Lower lobe of right lung (tissue), 2 donors: Measurements from ENCODE around the gene ADAM10. TPM values are rescaled to one million over a fixed set of nuclear protein-coding genes. Genes with fewer than 3 reads are reported as not detected.

Source experiments
- ATAC-seq, 2 donors: fragments of 200-7000 bp; cut with Tn5 transposase; one replicate each; pipeline ENCODE4 v1.9.1; 2020 to 2022; ENCODE audit warnings: mild to moderate bottlenecking in 2 of 2, moderate library complexity in 2 of 2
- DNase-seq: peaks from one replicate; pipeline ENCODE4 v3.0.0-alpha.2; 2020
- H3K27ac ChIP-seq: fragments of 200-600 bp; one replicate; pipeline ENCODE4 v1.8.0; 2022
- H3K27me3 ChIP-seq: fragments of 200-600 bp; one replicate; pipeline ENCODE4 v1.8.0; 2022; ENCODE audit warnings: low read depth
- H3K36me3 ChIP-seq: fragments of 200-600 bp; one replicate; pipeline ENCODE4 v1.8.0; 2022; ENCODE audit warnings: mild to moderate bottlenecking
- H3K4me1 ChIP-seq: fragments of 200-600 bp; one replicate; pipeline ENCODE4 v1.8.0; 2022
- H3K4me3 ChIP-seq: fragments of 200-600 bp; one replicate; pipeline ENCODE4 v1.8.0; 2022; ENCODE audit warnings: mild to moderate bottlenecking
- H3K9me3 ChIP-seq: fragments of 200-600 bp; one replicate; pipeline ENCODE4 v1.8.0; 2022
- intact Hi-C: fragments of 100-400 bp; cut with DNase I; formaldehyde crosslinking; loops from one replicate; pipeline ENCODE4 v1.11.0; 2022
- total RNA-seq: library from RNA; stranded (reverse); fragmentation: NEBNext Ultra II Directional; extraction: Animal tissue kit (Norgen Biotek cat#: 25700); gene quantifications from one replicate; pipeline ENCODE4 v1.2.1, GENCODE V29; 2021
- TF ChIP-seq, protein P1 (sequence below): fragments of 200-600 bp; IDR thresholded peaks from one replicate; pipeline ENCODE4 v1.8.0; 2022; ENCODE audit warnings: antibody characterized with exemption, mild to moderate bottlenecking
- donor health status: DM: no; HTN: yes; CAD: no; lungs with severe emphysema.

ADAM10 gene
- total RNA-seq, 1 donor from 2014 or later, result 166 TPM

GRCh38 chr15:58589047-58589446 lies 160.5 kb downstream of the ADAM10 start:
- no peak overlapping the region for H3K27ac ChIP-seq
- TF ChIP-seq, protein P1, sequence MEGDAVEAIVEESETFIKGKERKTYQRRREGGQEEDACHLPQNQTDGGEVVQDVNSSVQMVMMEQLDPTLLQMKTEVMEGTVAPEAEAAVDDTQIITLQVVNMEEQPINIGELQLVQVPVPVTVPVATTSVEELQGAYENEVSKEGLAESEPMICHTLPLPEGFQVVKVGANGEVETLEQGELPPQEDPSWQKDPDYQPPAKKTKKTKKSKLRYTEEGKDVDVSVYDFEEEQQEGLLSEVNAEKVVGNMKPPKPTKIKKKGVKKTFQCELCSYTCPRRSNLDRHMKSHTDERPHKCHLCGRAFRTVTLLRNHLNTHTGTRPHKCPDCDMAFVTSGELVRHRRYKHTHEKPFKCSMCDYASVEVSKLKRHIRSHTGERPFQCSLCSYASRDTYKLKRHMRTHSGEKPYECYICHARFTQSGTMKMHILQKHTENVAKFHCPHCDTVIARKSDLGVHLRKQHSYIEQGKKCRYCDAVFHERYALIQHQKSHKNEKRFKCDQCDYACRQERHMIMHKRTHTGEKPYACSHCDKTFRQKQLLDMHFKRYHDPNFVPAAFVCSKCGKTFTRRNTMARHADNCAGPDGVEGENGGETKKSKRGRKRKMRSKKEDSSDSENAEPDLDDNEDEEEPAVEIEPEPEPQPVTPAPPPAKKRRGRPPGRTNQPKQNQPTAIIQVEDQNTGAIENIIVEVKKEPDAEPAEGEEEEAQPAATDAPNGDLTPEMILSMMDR, result no peak
- no peak overlapping the region for H3K4me3 ChIP-seq
- no peaks in the 10 kb centered on the region for H3K36me3 ChIP-seq
- intact Hi-C loops, result no loop called here
- H3K27me3 ChIP-seq, result no peaks in the 10 kb centered on the region
- no peaks in the 10 kb centered on the region for H3K9me3 ChIP-seq
- ATAC-seq (no peak), DNase-seq (no peak)
- peaks cover 6% of the 10 kb centered on the region for H3K4me1 ChIP-seq

- intact Hi-C loops, result no loop called here
- TF ChIP-seq, protein P1, result no peak
- Histone ChIP-seq H3K27ac (no peak overlapping the region), H3K27me3 (no peaks in the 10 kb centered on the region), H3K36me3 (no peaks in the 10 kb centered on the region), H3K4me1 (peaks cover 6% of the 10 kb centered on the region), H3K4me3 (no peak overlapping the region), H3K9me3 (no peaks in the 10 kb centered on the region)
- ATAC-seq, result no peak
- no peak for DNase-seq
Measured at GRCh38 chr15:58588096-58588495, 161.4 kb downstream of the ADAM10 start.

GRCh38 chr15:58587486-58587885 lies 162.0 kb downstream of the ADAM10 start:
- intact Hi-C loops, result no loop called here
- H3K9me3 ChIP-seq, result no peaks in the 10 kb centered on the region

DNA sequence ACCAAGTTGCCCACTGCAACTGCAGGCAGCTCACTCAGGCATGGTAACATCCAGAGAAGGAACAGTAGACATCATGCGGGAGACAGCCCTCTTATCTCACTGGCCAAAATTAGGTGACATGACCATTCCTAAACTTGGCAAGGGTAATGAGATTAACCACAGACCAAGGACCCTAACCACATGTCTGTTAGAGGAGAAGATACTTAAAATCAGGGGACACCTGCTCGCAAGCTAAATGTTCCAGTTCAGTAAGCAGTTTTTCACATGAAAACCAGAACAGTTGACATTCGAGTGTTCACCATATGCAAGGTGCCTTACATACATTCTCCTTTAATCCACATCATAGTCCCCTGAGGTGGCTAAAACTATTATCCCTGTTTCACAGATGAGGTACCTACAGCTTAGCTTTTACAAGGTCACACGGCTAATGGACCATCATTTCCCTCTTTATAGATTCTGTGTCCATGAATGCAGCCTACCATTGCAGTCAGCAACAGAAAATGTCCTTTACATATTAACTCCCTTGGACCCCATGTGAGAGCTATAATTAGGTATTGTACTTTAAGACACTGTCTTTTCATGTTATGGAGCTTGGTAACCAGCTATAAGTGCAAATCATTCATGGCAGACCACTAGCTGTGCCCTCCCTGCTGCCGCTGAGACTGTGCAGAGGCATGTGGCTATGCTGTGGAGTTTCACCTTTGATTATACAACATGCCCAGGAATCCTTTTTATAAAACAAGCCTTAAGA lies 163.6 kb downstream of the ADAM10 start:
- H3K36me3 ChIP-seq, result no peaks in the 10 kb centered on the region
- no peaks in the 10 kb centered on the region for H3K9me3 ChIP-seq
- H3K4me3 ChIP-seq, result no peak overlapping the region
- ATAC-seq, result no peak
- H3K27ac ChIP-seq, result no peak overlapping the region
- TF ChIP-seq, protein P1, result no peak
- H3K27me3 ChIP-seq, result no peaks in the 10 kb centered on the region
- no peak for DNase-seq
- H3K4me1 ChIP-seq, result peaks cover 6% of the 10 kb centered on the region
- intact Hi-C loops, result no loop called here

More at GRCh38 chr15:58587486-58587885, 162.0 kb downstream of the ADAM10 start:
- Histone ChIP-seq H3K27me3 (no peaks in the 10 kb centered on the region), H3K36me3 (no peaks in the 10 kb centered on the region), H3K4me1 (peaks cover 6% of the 10 kb centered on the region), H3K27ac (no peak overlapping the region), H3K4me3 (no peak overlapping the region)
- TF ChIP-seq, protein P1, result no peak
- DNase-seq (no peak), ATAC-seq (no peak)

- H3K4me3 ChIP-seq, result no peak overlapping the region
- intact Hi-C loops, result no loop called here
- TF ChIP-seq, protein P1, result no peak
- H3K27me3 ChIP-seq, result no peaks in the 10 kb centered on the region
- no peak for ATAC-seq
- H3K27ac ChIP-seq, result no peak overlapping the region
- no peaks in the 10 kb centered on the region for H3K9me3 ChIP-seq
- H3K36me3 ChIP-seq, result no peaks in the 10 kb centered on the region
- no peak for DNase-seq
- H3K4me1 ChIP-seq, result peaks cover 6% of the 10 kb centered on the region
Measured at GRCh38 chr15:58584789-58585461, 164.6 kb downstream of the ADAM10 start.
